HepG2 (cell line): ENCODE data around the gene TOR2A. TPM values are rescaled to one million over a fixed set of nuclear protein-coding genes. Genes with fewer than 3 reads are reported as not detected.

Experiments
- ASH2L ChIP-seq: fragments of 300-600, 200-600 bp; sonication (generic); IDR thresholded peaks from 2 replicates; pipeline ENCODE4 v1.7.0; 2017; ENCODE audit warnings: low read depth, mild to moderate bottlenecking, moderate library complexity, mixed read lengths, low read length; ENCODE audit not compliant: insufficient read length
- JARID2 ChIP-seq: sonication (generic); formaldehyde crosslinking; IDR thresholded peaks from 2 replicates; pipeline ENCODE4 v1.8.1; 2023; ENCODE audit warnings: missing genetic modification reagents, inconsistent platforms; ENCODE audit not compliant: insufficient replicate concordance
- LCORL ChIP-seq, 2 experiments: fragments of 450-650 bp in 1 of 2; sonication (generic) in 1 of 2; formaldehyde crosslinking in 1 of 2; IDR thresholded peaks; 2 replicates each; pipeline versions ENCODE4 v1.5.0 to v1.6.1; 2017 to 2020; ENCODE audit warnings: antibody characterized with exemption in 1 of 2, missing genetic modification reagents in 1 of 2
- MAFF ChIP-seq: IDR thresholded peaks from 2 replicates; pipeline ENCODE4 v1.6.1; 2011; ENCODE audit warnings: low read depth, low read length, improper control_type of control experiment
- MAZ ChIP-seq, 2 experiments: sonication (generic) in 1 of 2; formaldehyde crosslinking in 1 of 2; IDR thresholded peaks; 2 replicates each; pipeline versions ENCODE4 v1.5.0 to v1.6.1; 2012 to 2020; ENCODE audit warnings: low read depth in 2 of 2, mild to moderate bottlenecking in 2 of 2, borderline replicate concordance in 1 of 2, improper control_type of control experiment in 1 of 2, low read length in 1 of 2, missing genetic modification reagents in 1 of 2, moderate library complexity in 1 of 2
- PHF20 ChIP-seq: sonication (generic); formaldehyde crosslinking; IDR thresholded peaks from 2 replicates; pipeline ENCODE4 v1.5.0; 2020; ENCODE audit warnings: mild to moderate bottlenecking, missing genetic modification reagents
- PITX1 ChIP-seq: sonication (generic); formaldehyde crosslinking; IDR thresholded peaks from 2 replicates; pipeline ENCODE4 v1.5.1; 2020; ENCODE audit warnings: mild to moderate bottlenecking, missing genetic modification reagents
- RFX3 ChIP-seq: IDR thresholded peaks from 2 replicates; pipeline ENCODE4 v1.6.1; 2016; ENCODE audit warnings: missing biosample characterization, missing genetic modification reagents
- SNRNP70 ChIP-seq: fragments of 200-400 bp; formaldehyde crosslinking; IDR thresholded peaks from 2 replicates; pipeline ENCODE4 v1.6.1; 2017; ENCODE audit warnings: mild to moderate bottlenecking, low read depth, low read length, moderate library complexity
- SP2 ChIP-seq: sonication (generic); formaldehyde crosslinking; IDR thresholded peaks from 2 replicates; pipeline ENCODE4 v1.5.1; 2020; ENCODE audit warnings: mild to moderate bottlenecking, missing genetic modification reagents
- STAT6 ChIP-seq: sonication (generic); formaldehyde crosslinking; IDR thresholded peaks from 2 replicates; pipeline ENCODE4 v1.4.0; 2020; ENCODE audit warnings: missing genetic modification reagents, mild to moderate bottlenecking, borderline replicate concordance
- TFE3 ChIP-seq: IDR thresholded peaks from 2 replicates; pipeline ENCODE4 v1.6.1; 2016
- ZBTB25 ChIP-seq: IDR thresholded peaks from 2 replicates; pipeline ENCODE4 v1.6.1; 2018; ENCODE audit warnings: missing genetic modification reagents
- ZBTB38 ChIP-seq: sonication (generic); formaldehyde crosslinking; IDR thresholded peaks from 2 replicates; pipeline ENCODE4 v1.5.1; 2020; ENCODE audit warnings: mild to moderate bottlenecking, missing genetic modification reagents
- ZFP37 ChIP-seq: sonication (generic); formaldehyde crosslinking; IDR thresholded peaks from 2 replicates; pipeline ENCODE4 v1.4.0; 2020; ENCODE audit warnings: missing genetic modification reagents, borderline replicate concordance
- ZNF12 ChIP-seq: sonication (generic); formaldehyde crosslinking; IDR thresholded peaks from 2 replicates; pipeline ENCODE4 v1.5.0; 2020; ENCODE audit warnings: missing genetic modification reagents
- ZNF253 ChIP-seq: sonication (generic); formaldehyde crosslinking; IDR thresholded peaks from 2 replicates; pipeline ENCODE4 v1.8.0; 2022; ENCODE audit warnings: mild to moderate bottlenecking, missing genetic modification reagents, borderline replicate concordance
- ZNF468 ChIP-seq: sonication (generic); formaldehyde crosslinking; IDR thresholded peaks from 2 replicates; pipeline ENCODE4 v1.8.0; 2022; ENCODE audit warnings: mild to moderate bottlenecking, moderate library complexity, missing genetic modification reagents
- polyA plus RNA-seq, 8 experiments: library from polyadenylated mRNA; depleted of rRNA in 3 of 8; stranded (reverse) in 7 of 8; unstranded in 1 of 8; fragments of >200 nt; fragmentation: Illumina TruSeq in 4 of 8; extraction: Trizol in 4 of 8; gene quantifications; 2 replicates each; pipeline versions ENCODE4 v1.2.1 to v1.2.3, GENCODE V29; 2011 to 2016; ENCODE audit warnings: low read depth in 4 of 8, missing spikeins in 1 of 8, mixed read lengths in 1 of 8; ENCODE audit not compliant: insufficient read depth in 1 of 8
- total RNA-seq, 5 experiments: library from RNA; depleted of rRNA; stranded (reverse); fragments of >200 nt; fragmentation: Illumina TruSeq; extraction: Trizol; gene quantifications; 2 replicates each; pipeline ENCODE4 v1.2.3, GENCODE V29; 2016; ENCODE audit warnings: low read depth in 1 of 5

Gene TOR2A
- total and polyA plus RNA-seq, 2 of the 13 experiments (the other 11 are each of a cell fraction or from before 2014, with no cell fraction given): 3.5 to 7.2 TPM

GRCh38 chr9:127734747-127735529 lies at the start of gene TOR2A (continued):
- TF ChIP-seq PITX1 (CRISPR knock-in tag): no peak
- peak; percentile 67; the same call in 1 of the 2 replicates for TF ChIP-seq PHF20 (CRISPR knock-in tag)
- TF ChIP-seq ZFP37 (CRISPR knock-in tag): no peak
- peak; percentile 12; the same call in 1 of the 2 replicates for TF ChIP-seq ZBTB38 (CRISPR knock-in tag)
- peak; percentile 32; the same call in 1 of the 2 replicates for TF ChIP-seq TFE3 (CRISPR knock-in tag)
- no peak for TF ChIP-seq ZNF468 (CRISPR knock-in tag)
- peak; percentile 61; the same call in 1 of the 2 replicates for TF ChIP-seq STAT6 (CRISPR knock-in tag)
- no peak for TF ChIP-seq JARID2 (CRISPR knock-in tag)
- TF ChIP-seq RFX3: peak; percentile 98
- no peak for TF ChIP-seq ZNF12 (CRISPR knock-in tag)
- no peak for TF ChIP-seq LCORL (IDR thresholded peaks at IDR 0.05)
- peak; percentile 70 for TF ChIP-seq LCORL (CRISPR knock-in tag; IDR thresholded peaks at IDR 0.05)
- no peak for TF ChIP-seq ZBTB25 (CRISPR knock-in tag)
- 0 out of 2 replicates have a peak, but pooled peaks have one; percentile 39 for TF ChIP-seq SP2 (CRISPR knock-in tag)
- TF ChIP-seq SNRNP70: no peak
- no peak for TF ChIP-seq ZNF253 (CRISPR knock-in tag)
- no peak for TF ChIP-seq MAFF
- TF ChIP-seq ASH2L: peak; percentile 55
- peak; percentile 21; the same call in 1 of the 2 replicates for TF ChIP-seq MAZ (IDR thresholded peaks at IDR 0.05; ENCODE audit: borderline replicate concordance, low read depth, low read length)
- TF ChIP-seq MAZ (CRISPR knock-in tag; IDR thresholded peaks at IDR 0.05; ENCODE audit: low read depth): peak; percentile 38; the same call in 1 of the 2 replicates
